Mammary epithelial cell (primary cell): ENCODE measurements around the gene PAPPA2.

ENCODE experiments used
- CTCF ChIP-seq, 2 donors: IDR thresholded peaks in 1 of 2; conservative IDR thresholded peaks in 1 of 2; 2 replicates each; pipeline ENCODE4 v1.5.1; 2011 to 2012; ENCODE audit warnings: inconsistent platforms in 2 of 2, low read length in 2 of 2, mild to moderate bottlenecking in 2 of 2, control low read depth in 1 of 2, low read depth in 1 of 2; ENCODE audit not compliant: insufficient read depth in 1 of 2; ENCODE audit errors: extremely low read depth in 1 of 2
- EZH2 ChIP-seq: IDR thresholded peaks from 2 replicates; pipeline ENCODE4 v1.6.1; 2012; ENCODE audit warnings: low read length, inconsistent platforms, borderline replicate concordance

- no peak for TF ChIP-seq CTCF (conservative IDR thresholded peaks at IDR 0.05 in 1 of 2, IDR thresholded peaks at IDR 0.05 in 1 of 2; ENCODE audit: extremely low read depth in 1 of 2, insufficient read depth in 1 of 2, low read depth in 1 of 2, low read length in 2 of 2)
- TF ChIP-seq EZH2: no peak
Observed at GRCh38 chr1:176574756-176575155, 111.8 kb downstream of the PAPPA2 start.
